HG03097 (cell line): Measurements from ENCODE around the gene SLC6A18.

Experiments used
- ATAC-seq: cut with Tn5 transposase; IDR thresholded peaks from one replicate; pipeline ENCODE4 v1.9.1; 2021; ENCODE audit not compliant: unreplicated experiment, low FRiP score

Gene SLC6A18

DNA sequence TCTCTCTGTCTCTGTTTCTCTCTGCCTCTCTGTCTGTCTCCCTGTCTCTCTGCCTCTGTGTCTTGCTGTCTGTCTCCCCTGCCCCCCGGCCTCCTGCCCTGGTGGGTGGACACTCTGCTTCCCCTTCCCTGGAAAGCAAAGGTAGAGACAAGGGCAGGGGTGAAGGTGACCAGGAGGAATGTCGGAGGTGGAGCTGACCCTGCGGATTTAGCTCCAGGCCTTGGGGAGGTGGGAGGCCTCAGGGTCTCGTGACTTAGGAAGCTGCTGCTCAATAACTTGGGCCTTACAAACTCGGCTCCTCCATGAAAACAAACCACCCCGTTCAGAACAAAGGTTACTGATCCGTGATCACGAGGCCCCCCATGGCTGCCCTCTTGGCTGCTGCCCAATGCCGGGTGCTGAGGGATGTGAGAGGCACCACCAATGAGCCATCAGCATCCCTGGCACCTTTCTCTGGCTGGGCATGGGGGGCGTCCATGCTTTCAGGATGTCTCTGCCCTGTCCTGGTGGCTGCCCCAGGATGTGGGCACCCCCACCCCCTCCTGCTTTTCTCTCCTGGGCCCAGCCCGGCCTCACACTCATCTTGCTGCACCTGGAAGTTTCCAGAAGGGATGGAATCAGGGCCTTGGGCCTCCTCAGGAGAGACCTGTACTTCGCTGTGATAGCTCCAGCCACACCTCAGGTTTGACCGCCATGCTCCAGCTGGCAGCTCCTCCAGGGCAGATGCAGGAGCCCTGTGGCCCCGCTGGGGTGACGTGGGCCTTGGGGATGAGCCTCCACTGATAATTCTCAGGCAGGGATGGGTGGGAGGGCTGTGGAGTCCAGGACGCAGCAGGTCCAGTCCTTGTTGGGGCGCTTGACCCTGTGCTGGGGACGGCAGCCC, 38.6 kb upstream of the SLC6A18 start:
- no peak for ATAC-seq

DNA sequence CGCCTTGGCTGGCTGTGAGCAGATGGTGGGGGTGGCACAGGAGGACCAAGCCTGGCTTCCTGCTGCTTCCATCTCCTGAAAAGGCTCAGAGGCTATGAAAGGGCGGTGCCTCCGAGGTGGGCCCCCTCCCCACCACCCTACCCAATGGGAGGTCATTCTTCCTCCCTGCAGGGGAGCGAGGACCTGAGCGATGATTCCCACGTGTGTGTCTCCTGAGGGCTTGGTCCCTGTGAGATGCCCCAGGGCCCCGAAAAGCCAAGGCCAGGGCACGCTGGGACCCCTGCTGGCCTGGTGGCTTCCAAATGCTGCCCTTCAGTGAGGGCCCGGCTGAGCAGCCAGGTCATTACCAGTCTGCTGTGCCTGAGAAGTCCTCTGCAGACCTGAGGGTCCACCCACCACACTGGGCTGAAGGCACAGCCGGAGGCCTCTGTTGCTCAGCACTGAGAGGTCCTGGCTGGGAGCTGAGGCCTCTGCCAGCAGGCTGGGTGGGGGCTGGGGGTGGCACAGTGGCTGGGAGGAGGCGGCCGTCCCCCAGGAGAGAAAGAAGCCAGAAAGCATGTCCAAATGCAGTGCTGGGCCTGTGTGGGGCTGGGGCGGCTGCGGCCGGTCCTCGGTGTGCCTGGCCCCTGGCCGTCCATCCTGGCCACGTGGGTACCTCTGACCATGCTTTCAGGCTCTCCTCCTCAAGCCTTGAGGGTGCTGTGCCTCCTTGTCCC, 37.8 kb upstream of the SLC6A18 start:
- no peak for ATAC-seq

DNA sequence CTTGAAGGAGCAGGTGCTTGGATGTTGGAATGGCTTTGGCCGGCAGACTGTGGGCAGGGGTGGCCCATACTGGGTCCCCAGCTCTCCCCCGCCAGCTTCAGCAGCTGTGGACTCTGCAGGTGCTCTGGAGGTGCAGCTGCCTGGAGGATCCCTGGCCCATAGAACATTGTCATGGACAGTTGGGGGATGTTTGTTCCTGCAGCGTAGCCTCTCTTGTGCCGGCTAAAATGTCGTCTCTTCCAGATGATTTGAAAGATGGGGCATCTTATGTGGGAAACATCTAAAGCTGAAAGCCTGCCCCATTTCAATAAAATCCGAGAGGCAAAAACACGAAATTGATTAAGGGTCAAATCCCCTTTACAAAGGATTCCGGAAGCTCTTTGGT, 37.2 kb upstream of the SLC6A18 start:
- no peak for ATAC-seq

DNA sequence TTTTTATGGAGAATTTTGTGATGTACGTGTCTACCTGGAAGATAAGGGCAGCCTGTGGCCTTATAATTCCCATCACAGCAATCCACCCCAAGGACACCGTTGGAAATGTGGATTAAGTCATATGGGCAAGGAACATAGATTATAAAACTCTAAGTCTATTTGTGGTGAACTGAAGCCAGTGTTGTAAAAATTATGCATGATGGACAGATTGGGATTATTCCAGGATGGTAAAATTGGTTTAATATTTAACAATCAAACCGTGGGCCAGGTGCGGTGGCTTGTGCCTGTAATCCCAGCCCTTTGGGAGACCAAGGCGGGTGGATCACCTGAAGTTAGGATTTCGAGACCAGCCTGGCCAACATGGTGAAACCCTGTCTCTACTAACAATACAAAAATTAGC, 36.7 kb upstream of the SLC6A18 start:
- no peak for ATAC-seq

DNA sequence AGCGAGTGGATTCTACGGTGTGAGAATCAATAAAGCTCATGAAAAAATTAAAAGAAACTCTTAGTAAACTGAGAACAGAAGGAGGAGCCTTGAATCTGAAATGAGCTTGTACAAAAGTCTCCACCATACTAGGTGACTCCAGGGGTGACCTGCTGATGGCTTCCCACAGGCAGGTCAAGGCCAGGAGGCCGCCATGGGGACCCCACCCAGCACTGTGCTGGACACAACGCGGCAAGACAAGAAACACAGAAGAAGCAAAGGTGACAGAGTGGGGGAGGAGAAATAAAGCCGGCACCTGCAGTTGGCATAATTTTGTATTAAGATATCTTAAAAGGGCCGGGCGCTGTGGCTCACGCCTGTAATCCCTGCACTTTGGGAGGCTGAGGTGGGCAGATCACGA, 35.9 kb upstream of the SLC6A18 start:
- no peak for ATAC-seq

DNA sequence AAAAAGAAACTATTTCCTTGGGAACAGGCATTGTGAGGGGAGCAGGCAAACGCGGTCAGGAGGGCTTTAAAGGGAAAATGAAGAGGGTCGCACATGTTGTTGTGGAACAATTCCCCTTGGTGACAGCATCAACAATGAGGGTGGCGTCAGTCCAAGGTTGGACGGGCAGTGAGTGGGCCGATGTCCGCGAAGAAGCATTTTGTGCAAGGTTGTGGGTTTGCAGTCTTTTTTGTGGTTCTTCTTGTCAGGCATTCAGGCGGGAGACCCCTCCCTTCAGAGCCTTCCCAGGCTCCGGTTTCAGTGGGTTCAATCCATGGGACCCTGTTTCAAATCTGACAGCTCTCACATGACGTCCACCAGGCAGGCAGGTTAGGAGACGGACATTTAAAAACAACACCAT, 34.9 kb upstream of the SLC6A18 start:
- no peak for ATAC-seq

DNA sequence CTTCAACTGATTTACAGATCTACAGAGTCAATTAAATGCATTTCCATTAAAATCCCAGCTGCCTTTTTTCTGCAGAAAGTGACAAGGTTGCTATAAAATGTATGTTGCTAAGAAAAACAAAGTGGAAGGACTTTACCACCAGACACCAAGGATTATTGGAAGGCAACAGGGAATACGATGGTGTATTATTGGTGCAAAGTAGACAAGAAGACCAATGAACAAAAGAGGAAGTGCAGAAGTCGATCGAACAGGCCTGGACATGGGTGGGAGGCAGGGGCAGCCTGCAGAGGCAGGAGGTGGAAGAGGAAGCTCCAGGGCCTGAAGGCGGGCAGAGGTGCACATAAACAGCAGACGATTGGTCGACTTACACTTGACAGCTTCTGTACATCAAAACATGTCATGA, 34.3 kb upstream of the SLC6A18 start:
- ATAC-seq, result no peak

DNA sequence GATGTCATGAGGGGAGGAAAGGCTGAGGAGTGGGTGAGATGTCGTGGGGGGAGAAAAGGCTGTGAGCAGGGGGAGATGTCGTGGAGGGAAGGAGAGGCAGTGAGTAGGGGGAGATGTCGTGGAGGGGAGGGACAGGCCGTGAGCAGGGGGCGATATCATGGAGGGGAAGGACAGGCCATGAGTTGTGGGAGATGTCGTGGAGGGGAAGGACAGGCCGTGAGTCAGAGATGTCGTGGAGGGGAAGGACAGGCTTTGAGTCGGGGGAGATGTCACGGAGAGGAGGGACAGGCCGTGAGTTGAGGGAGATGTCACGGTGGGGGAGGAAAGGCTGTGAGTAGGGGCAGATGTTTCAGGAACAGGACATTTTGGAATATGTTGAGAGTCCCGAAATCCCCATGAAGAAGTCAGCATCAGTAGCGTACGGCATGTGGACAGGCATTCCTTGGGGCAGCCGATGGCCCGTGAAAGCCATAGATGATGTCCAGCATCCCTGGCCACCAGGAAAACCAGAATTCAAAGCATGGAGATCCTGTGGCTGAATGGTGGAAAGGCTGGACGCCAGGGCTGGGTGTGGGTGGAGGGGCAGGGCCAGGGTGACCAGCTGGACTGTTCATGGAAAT, 32.1 kb upstream of the SLC6A18 start:
- ATAC-seq, result no peak

DNA sequence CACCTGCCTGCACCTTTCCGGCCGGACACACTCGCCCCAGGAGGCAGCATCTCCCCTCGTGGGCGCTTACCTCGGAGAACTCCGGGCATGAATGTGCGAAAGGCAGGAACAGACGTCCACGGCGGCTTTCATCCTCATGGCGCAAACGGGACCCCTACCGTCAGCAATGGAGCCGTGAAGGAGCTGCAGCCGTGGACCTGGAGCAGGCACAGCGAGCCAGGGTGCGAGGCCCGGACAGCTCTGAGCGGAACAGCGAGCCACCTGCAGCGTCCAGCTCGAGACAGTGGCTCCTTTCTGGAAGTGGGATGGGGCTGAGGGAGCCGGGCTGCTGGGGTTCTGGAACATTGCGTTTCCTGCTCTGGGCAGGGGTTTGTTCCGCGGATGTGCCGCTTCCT, 31.6 kb upstream of the SLC6A18 start:
- no peak for ATAC-seq

DNA sequence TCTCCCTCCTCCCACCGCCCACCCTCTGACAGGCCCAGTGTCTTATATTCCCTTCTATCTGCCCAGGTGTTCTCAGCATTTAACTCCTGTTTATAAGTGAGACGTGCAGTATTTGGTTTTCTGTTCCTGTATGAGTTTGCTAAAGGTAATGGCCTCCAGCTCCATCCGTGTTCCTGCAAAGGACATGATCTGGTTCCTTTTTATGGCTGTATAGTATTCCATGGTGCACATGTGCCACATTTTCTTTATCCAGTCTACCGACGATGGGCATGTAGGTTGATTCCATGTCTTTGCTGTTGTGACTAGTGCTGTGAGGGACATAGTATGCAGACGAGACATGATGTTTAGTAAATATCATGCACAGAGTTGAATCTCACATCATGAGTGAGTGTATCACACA, 30.8 kb upstream of the SLC6A18 start:
- no peak for ATAC-seq

DNA sequence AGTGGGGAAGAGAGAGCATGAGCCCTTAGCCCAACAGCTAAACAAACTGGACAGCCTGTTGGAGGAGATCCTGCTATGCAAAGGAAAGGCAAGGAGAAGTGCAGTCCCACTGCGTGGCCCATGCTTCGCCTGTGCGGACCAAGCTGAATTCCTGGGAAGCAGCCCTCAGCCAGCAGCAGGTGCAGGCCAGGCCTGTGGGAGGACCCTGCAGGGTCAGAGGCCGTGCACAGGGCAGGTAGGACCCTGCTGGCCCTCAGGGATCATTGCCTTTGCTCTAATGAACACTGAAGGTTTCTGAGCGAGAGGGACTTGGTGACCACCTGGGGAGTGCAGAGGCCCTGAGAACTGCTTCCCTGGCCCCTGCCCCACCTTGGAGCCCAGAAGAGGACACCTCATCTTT, 29.7 kb upstream of the SLC6A18 start:
- ATAC-seq, result no peak

DNA sequence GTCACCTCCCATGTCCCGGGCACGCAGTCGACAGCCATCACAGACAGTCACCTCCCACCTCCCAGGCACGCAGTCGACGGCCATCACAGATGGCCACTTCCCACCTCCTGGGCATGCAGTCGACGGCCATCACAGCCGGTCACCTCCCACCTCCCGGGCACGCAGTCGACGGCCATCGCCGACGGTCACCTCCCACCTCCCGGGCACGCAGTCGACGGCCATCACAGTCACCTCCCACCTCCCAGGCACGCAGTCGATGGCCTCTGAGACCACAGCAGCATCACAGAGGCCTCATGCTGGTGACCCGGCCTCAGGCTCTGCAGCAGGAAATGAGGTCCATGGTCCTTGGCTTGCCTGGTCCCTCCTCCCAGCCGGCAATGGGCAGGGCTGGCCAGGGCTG, 29.3 kb upstream of the SLC6A18 start:
- ATAC-seq, result no peak

DNA sequence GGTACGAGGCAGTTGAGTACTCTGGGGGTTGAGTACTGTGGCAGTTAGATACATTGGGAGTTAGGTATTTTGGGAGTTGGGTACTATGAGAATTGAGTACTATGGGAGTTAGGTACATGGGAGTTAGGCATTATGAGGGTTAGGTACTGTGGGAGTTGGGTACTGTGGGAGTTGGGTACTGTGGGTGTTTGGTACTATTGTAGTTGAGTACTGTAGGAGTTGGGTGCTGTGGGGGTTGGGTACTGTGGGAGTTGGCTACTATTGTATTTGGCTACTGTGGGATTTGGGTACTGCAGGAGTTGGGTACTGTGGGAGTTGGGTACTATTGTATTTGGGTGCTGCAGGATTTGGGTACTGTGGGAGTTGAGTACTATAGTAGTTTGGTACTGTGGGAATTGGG, 28.6 kb upstream of the SLC6A18 start:
- ATAC-seq, result no peak

DNA sequence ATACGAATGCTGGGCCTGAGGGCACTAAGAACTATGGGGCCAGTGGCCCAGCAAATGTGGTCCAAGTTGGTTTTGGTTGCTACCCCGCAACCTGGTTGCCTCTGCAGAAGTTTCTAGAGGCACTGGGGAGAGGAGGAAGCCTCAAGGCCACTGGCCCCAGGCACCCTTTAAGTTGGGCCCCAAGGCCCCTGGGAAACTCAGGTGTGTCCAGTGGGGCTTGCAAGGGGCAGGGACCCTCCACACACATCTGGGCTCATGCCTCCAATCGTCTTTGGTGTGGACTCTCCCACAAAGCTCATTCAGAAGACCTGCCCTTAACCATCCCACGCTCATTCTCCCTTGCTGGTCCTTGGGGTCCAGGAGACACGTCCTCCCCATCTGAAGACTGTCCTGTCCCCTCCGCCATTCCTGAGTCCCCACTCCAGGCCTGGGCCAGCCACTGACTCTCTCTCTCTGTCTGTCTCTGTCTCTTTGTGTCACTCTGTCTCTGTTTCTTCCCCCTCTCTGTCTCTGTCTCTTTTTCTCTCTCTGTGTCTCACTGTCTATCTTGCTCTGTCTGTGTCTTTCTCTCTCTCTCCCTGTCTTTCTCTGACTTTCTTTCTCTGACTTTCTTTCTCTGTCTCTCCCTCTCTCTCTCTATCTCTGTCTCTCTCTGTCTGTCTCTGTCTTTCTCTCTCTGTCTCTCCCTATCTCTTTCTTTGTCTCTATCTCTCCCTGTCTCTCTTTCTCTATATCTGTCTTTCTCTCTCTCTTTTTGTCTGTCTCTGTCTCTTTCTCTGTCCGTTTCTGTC, 27.1 kb upstream of the SLC6A18 start:
- ATAC-seq, result no peak

DNA sequence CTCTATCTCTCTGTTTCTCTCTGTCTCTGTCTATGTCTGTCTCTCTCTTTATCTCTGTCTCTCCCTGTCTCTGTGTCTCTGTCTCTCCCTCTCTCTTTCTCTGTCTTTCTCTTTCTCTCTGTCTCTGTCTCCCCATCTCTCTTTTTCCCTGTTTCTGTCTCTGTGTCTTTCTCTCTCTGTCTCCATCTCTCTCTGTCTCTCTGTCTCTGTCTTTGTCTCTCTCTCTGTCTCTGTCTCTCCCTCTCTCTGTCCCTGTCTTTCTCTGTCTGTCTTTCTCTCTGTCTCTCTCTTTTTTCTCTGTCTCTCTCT, 25.9 kb upstream of the SLC6A18 start:
- ATAC-seq, result no peak

DNA sequence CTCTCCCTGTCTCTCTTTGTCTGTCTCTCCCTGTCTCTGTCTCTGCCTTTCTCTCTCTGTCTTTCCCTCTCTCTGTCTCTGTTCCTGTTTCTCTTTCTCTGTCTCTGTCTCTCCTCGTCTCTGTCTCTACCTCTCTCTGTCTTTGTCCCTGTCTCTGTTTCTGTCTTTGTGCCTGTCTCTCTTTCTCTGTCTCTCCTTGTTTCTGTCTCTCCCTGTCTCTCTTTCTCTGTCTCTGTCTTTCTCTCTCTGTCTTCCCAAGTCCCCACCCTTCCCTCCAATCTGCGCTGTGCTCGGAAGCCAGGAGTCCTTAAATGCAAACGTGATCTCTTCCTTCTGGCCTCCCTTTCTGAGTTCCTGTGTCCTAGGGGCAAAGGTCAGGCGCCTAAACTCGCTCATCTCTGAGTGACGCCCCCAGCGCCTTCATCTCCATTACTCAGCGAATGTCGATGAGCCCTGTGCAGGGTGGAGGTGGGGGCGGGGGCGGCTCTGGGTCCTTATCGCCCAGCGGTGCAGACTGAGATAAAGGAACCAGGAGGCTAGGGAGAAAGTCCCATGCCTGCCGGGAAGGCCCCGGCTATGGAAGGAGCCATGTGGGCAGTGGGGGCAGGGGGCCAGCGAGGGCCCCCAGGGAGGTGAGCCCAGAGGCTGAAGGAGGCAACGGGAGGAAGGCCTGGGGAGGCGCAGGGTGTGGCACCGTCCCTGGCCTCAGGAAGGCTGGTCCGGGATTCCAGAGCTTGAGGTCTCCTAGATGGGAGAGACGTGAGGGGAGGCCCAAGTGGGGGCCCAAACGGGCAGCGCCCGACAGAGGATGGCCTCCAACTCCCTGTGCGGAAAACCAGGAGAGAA, 25.3 kb upstream of the SLC6A18 start:
- ATAC-seq, result no peak

DNA sequence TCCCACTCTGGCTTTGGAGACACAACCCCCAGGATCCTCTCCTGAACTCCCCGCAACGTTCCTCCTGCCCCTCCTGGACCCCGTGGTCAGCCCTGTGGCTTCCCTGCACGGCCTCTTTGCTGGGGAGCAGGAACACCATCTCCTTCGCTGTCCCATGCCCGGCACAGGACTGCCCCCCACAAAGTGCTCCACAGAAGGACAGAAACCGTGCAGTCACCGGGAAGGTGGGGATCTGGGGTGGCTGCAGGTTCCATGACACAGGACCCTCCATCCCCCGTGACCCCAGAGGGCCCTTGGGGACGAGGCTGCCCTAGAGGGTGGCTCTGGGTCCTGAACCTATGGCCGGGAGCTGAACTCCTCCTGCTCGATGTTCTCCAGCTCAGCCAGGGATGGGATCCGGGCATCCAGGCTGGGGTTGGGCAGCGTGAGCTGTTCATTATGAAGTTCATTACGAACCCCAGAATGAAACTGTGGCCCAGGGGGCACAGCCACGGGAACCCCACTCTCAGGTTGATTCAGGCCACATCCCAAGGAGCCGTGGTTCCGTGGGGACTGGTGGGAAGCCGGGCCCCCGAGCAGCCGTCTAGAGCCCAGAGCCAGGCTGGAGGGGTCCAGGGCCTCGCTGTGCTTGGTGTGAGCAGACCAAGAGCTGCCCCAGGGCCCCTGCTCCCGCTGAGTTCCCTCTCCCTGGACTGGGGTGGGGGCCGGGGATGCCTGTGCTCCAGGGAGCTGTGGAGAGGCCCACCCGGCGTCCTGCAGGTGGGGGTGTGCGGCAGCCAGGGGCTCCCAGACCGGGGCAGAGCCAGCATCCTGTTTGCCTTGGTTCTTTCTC, 24.5 kb upstream of the SLC6A18 start:
- no peak for ATAC-seq

DNA sequence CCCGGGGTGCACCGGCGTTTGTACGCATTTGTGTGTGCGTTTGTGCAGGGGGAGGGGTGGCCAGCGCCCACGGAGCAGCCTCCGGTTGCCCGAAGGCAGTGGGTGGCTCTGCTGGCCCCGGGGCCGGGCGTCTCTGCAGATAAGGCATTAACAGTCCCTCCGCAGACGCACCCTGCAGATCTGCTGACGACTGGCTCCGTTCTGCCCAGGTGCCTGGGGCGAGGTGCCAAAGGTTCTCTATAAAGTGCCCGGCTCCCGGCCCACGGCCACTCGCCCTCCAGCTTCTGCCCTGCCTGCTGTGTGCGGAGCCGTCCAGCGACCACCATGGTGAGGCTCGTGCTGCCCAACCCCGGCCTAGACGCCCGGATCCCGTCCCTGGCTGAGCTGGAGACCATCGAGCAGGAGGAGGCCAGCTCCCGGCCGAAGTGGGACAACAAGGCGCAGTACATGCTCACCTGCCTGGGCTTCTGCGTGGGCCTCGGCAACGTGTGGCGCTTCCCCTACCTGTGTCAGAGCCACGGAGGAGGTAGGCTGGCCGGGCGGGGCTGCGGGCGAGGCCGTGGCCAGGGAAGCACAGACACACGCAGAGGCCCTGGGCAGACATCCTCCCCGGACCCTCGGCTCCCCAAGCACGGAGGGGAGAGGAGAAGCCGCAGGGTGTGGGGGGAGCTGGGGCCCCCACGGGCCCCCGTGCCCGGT, 23.7 kb upstream of the SLC6A18 start, which contains the start of gene SLC6A19:
Gene SLC6A19 (plus strand): TSS at position 269 of the 699 bp plus-strand sequence. CDS start 56 bp downstream, at position 325.
- ATAC-seq, result no peak
